ENCODE results near the gene APOA4. TPM values are rescaled to one million over a fixed set of nuclear protein-coding genes. Genes with fewer than 3 reads are reported as not detected.

APOA4 gene
- total RNA-seq, 2 experiments from 2014 or later, result not detected

- peaks cover 16% of the 10 kb centered on the region for H3K36me3 Mint-ChIP-seq (ENCODE audit: low read depth)
- H3K4me1 Mint-ChIP-seq, result peaks cover 36% of the 10 kb centered on the region
- ChIA-PET CTCF (interaction anchor here (0.6 to 4.4 kb wide), 21 partner anchors 9 to 440 kb away, joined by 3 to 33 read pairs (median 4); partner anchors contain the start of genes APOC3, PAFAH1B2 and SIK3), POLR2A (interaction anchor here (1.0 to 1.1 kb wide), 2 partner anchors 46 to 63 kb away, joined by 3 to 6 read pairs; no protein-coding TSS in a partner anchor)
- H3K4me3 Mint-ChIP-seq, result no peak overlapping the region
- no peaks in the 10 kb centered on the region for H3K9me3 Mint-ChIP-seq
- no peak for DNase-seq
- H3K27ac Mint-ChIP-seq, result no peak overlapping the region
- H3K27me3 Mint-ChIP-seq, result no peaks in the 10 kb centered on the region
These were observed 32.7 kb downstream of the APOA4 start for GRCh38 chr11:116790167-116791001.

DNA sequence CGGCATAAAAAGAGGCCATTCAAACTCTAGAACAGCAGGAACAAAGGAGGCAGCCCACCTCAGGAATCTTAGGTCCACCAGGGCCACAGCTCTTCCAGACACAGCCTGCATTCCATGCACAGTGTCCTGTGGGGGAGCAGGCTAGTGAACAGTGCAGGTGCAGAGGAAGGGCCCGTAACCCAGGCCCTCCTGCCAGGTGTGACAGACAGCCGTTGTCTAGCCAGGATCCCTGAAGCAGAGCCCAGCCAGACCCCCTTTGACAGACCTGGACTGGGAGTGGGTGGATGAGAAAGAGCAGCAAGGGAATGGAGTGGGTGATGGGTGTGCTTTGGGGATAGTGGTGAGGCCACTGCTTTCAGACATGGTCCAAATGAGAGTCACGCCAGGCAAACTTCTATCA is 34.1 kb downstream of the APOA4 start:
- Mint-ChIP-seq H3K4me3 (peak overlapping the region; percentile 87), H3K27me3 (no peaks in the 10 kb centered on the region), H3K9me3 (no peaks in the 10 kb centered on the region), H3K36me3 (ENCODE audit: low read depth) (peaks cover 30% of the 10 kb centered on the region), H3K27ac (peak overlapping the region; percentile 92), H3K4me1 (peaks cover 42% of the 10 kb centered on the region)
- no peak for DNase-seq
- POLR2A ChIA-PET, result no interaction called here
- CTCF ChIA-PET, result interaction anchor here (0.6 to 1.3 kb wide), 2 partner anchors 26 to 64 kb away, joined by 3 to 4 read pairs; no protein-coding TSS in a partner anchor

- peaks cover 40% of the 10 kb centered on the region for H3K4me1 Mint-ChIP-seq
These were observed 34.6 kb downstream of the APOA4 start for GRCh38 chr11:116788534-116788933.

DNA sequence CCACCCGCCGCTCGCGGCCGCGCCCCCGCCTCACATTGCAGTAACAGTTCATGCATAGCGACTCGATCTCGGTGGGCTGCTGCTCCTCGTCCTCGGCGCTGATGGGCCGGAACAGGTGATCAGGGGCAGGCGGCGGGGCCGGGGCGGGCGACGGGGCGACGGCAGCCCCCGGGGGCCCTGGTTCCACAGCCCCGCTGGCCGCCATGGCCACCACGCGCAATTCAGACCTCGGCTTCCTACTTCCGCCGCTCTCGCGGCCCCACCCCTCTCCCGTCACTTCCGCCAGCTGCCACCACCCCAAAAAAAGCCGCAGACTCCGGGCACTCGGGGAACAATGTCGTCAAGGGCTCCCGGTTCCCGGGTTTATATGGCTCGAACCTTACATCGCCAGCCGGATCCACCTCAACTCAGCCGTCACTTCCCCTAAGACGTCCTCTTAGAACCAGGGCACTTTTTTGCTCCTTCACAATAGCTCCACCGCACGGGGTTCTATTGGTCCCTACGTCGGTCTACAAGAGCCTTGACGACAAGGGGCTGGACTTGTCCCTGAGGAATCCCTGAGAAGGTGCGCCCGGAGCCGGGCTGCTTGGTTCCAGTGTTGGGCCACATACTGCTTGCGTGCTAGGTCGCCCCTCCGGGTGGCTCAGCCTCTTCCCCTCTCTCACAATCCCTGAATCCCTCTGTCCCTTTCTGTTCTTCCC is 35.2 kb downstream of the APOA4 start, which contains the start of gene ZPR1:
ZPR1 (minus strand) TSS at position 238 of the 701 bp plus-strand sequence; CDS start at position 205, 33 bp downstream.
- ChIA-PET POLR2A (interaction anchor here (0.6 to 0.7 kb wide), 2 partner anchors 64 to 311 kb away, joined by 4 to 5 read pairs; no protein-coding TSS in a partner anchor), CTCF (interaction anchor here (0.6 to 2.8 kb wide), 7 partner anchors 11 to 314 kb away, joined by 3 to 15 read pairs (median 3); partner anchors contain the start of gene BUD13)
- peak within 1 kb of the TSS; percentile 92 for H3K27ac Mint-ChIP-seq
- peaks cover 37% of the 10 kb centered on the region for H3K36me3 Mint-ChIP-seq (ENCODE audit: low read depth)
- H3K9me3 Mint-ChIP-seq, result no peaks in the 10 kb centered on the region
- peak within 1 kb of the TSS; percentile 87 for H3K4me3 Mint-ChIP-seq
- peak; percentile 88 for DNase-seq
- H3K4me1 Mint-ChIP-seq, result peaks cover 43% of the 10 kb centered on the region
- no peaks in the 10 kb centered on the region for H3K27me3 Mint-ChIP-seq

More at GRCh38 chr11:116788534-116788933, 34.6 kb downstream of the APOA4 start:
- CTCF ChIA-PET, result interaction anchor here (0.6 to 2.8 kb wide), 3 partner anchors 12 to 64 kb away, joined by 3 to 8 read pairs (median 4); no protein-coding TSS in a partner anchor
- peak overlapping the region; percentile 92 for H3K27ac Mint-ChIP-seq
- H3K4me3 Mint-ChIP-seq, result peak overlapping the region; percentile 87
- POLR2A ChIA-PET, result no interaction called here
- no peaks in the 10 kb centered on the region for H3K27me3 Mint-ChIP-seq
- peaks cover 31% of the 10 kb centered on the region for H3K36me3 Mint-ChIP-seq (ENCODE audit: low read depth)
- H3K9me3 Mint-ChIP-seq, result no peaks in the 10 kb centered on the region
- DNase-seq, result no peak

DNA sequence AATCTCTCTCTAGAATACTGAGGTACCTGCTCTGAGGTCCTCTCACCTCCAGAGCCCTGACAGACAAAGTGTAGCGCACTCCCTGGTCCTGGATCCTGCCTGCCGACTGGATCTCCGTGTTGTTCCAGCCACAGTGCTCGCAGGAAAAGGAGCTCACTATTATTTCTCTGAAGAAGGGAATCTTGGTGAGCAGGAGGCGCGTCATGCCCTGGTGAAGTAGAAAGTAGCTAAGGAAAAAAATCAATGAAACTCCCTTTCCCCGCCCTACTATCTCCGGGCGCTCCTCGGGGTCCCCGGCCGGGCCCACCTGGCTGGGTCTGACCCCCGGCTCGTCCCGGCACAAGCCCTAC is 35.7 kb downstream of the APOA4 start:
- H3K27ac Mint-ChIP-seq, result peak overlapping the region; percentile 83
- peak overlapping the region; percentile 87 for H3K4me3 Mint-ChIP-seq
- CTCF ChIA-PET, result interaction anchor here (0.6 to 2.8 kb wide), 7 partner anchors 11 to 315 kb away, joined by 3 to 15 read pairs (median 3); partner anchors contain the start of gene BUD13
- no peaks in the 10 kb centered on the region for H3K9me3 Mint-ChIP-seq
- H3K4me1 Mint-ChIP-seq, result peaks cover 48% of the 10 kb centered on the region
- no peaks in the 10 kb centered on the region for H3K27me3 Mint-ChIP-seq
- no peak for DNase-seq
- peaks cover 43% of the 10 kb centered on the region for H3K36me3 Mint-ChIP-seq (ENCODE audit: low read depth)
- POLR2A ChIA-PET, result interaction anchor here (0.6 to 0.7 kb wide), 2 partner anchors 65 to 312 kb away, joined by 4 to 5 read pairs; no protein-coding TSS in a partner anchor

DNA sequence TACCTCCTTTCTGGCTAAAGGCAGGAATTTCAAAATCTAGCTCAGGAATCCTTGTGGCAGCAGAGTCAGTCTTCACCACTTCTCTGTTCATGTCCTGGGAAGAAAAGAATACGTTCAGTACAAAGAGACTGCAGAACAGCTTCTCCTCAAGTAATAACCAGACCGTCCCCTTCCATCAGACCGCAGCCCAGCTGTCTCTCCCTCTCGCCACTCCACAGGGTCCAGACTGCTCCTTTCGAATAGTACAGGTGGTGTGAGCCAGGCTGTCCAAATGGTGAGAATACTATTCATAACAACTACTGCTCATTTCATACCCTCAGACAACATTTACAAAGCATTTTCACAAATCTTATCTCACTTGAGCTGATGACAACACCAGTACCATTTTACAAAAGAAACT is 36.1 kb downstream of the APOA4 start:
- DNase-seq, result no peak
- Mint-ChIP-seq H3K36me3 (ENCODE audit: low read depth) (peaks cover 47% of the 10 kb centered on the region), H3K27me3 (no peaks in the 10 kb centered on the region), H3K4me3 (peak overlapping the region; percentile 87), H3K9me3 (no peaks in the 10 kb centered on the region), H3K4me1 (peaks cover 51% of the 10 kb centered on the region), H3K27ac (peak overlapping the region; percentile 83)
- CTCF ChIA-PET, result interaction anchor here (1.1 to 2.8 kb wide), 5 partner anchors 10 to 315 kb away, joined by 3 to 15 read pairs (median 5); partner anchors contain the start of gene BUD13
- POLR2A ChIA-PET, result interaction anchor here (0.7 kb wide), 1 partner anchor 65 kb away, joined by 4 read pairs; no protein-coding TSS in a partner anchor

GRCh38 chr11:116786326-116786725 is 36.8 kb downstream of the APOA4 start:
- Mint-ChIP-seq H3K27ac (peak overlapping the region; percentile 83), H3K4me1 (peaks cover 53% of the 10 kb centered on the region)

GRCh38 chr11:116782728-116783127 is 40.4 kb downstream of the APOA4 start:
- Mint-ChIP-seq H3K4me1 (peaks cover 53% of the 10 kb centered on the region), H3K36me3 (ENCODE audit: low read depth) (peaks cover 80% of the 10 kb centered on the region), H3K27ac (no peak overlapping the region), H3K27me3 (no peaks in the 10 kb centered on the region), H3K4me3 (no peak overlapping the region), H3K9me3 (no peaks in the 10 kb centered on the region)
- DNase-seq, result no peak
- CTCF ChIA-PET, result interaction anchor here (1.1 to 1.5 kb wide), 4 partner anchors 9 to 68 kb away, joined by 3 to 9 read pairs (median 3); partner anchors contain the start of gene APOA5
- POLR2A ChIA-PET, result no interaction called here

More at GRCh38 chr11:116786326-116786725, 36.8 kb downstream of the APOA4 start:
- Mint-ChIP-seq H3K9me3 (no peaks in the 10 kb centered on the region), H3K36me3 (ENCODE audit: low read depth) (peaks cover 53% of the 10 kb centered on the region), H3K4me3 (peak overlapping the region; percentile 87), H3K27me3 (no peaks in the 10 kb centered on the region)
- POLR2A ChIA-PET, result no interaction called here
- CTCF ChIA-PET, result interaction anchor here (1.6 to 2.8 kb wide), 3 partner anchors 9 to 19 kb away, joined by 3 to 15 read pairs (median 8); partner anchors contain the start of gene BUD13
- DNase-seq, result no peak

GRCh38 chr11:116778556-116778955 is 44.5 kb downstream of the APOA4 start:
- H3K4me3 Mint-ChIP-seq, result no peak overlapping the region
- H3K27ac Mint-ChIP-seq, result no peak overlapping the region
- POLR2A ChIA-PET, result interaction anchor here (0.6 kb wide), 1 partner anchor 320 kb away, joined by 3 read pairs; no protein-coding TSS in a partner anchor
- CTCF ChIA-PET, result interaction anchor here (2.0 kb wide), 1 partner anchor 9 kb away, joined by 4 read pairs; no protein-coding TSS in a partner anchor
- H3K36me3 Mint-ChIP-seq (ENCODE audit: low read depth), result peaks cover 66% of the 10 kb centered on the region
- DNase-seq, result no peak
- no peaks in the 10 kb centered on the region for H3K9me3 Mint-ChIP-seq
- H3K4me1 Mint-ChIP-seq, result peaks cover 55% of the 10 kb centered on the region
- no peaks in the 10 kb centered on the region for H3K27me3 Mint-ChIP-seq

DNA sequence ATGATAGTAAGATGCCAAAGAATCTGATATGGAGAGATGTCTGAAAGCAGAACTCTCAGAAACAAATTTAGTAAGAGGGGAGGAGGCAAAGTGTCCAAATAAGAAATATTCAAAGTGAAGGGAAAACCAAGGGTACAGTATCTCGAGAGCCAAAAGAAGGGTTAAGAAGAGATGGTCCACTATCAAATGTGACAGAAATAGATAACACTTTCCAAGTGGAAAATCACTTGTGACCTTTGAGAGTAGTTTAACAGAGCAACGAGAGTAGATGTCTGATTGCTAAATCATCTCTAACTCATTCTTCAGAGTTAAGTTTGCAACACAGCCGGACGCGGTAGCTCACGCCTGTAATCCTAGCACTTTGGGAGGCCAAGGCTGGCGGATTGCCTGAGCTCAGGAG is 46.0 kb downstream of the APOA4 start:
- ChIA-PET CTCF (interaction anchor here (2.1 kb wide), 1 partner anchor 10 kb away, joined by 8 read pairs; the partner anchor contains the start of gene ZPR1), POLR2A (no interaction called here)
- Mint-ChIP-seq H3K9me3 (no peaks in the 10 kb centered on the region), H3K27me3 (no peaks in the 10 kb centered on the region), H3K4me3 (no peak overlapping the region), H3K27ac (no peak overlapping the region), H3K36me3 (ENCODE audit: low read depth) (peaks cover 51% of the 10 kb centered on the region), H3K4me1 (peaks cover 48% of the 10 kb centered on the region)
- DNase-seq, result no peak

DNA sequence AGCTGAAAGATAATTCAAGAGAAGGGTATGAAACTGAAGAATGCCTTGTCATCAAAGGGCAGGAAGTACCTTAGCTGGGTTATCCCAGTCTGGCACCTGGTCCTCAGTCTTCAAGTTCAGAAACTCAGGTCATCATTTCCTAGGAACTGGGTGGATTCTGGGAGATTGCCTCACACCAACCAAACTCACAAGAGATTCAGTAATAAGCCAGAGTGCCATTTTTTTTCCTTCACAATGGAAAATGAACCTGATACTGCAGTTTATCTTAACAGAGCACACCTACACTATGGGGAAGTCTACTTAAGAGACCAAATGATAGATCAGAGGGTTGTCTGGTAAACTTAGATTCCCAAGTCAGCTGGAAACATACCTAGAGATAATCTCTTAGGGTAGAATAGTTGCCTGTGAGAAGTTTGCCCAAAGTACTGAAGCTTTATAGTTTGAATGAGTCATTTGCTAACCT is 46.6 kb downstream of the APOA4 start:
- POLR2A ChIA-PET, result no interaction called here
- Mint-ChIP-seq H3K4me3 (no peak overlapping the region), H3K27me3 (no peaks in the 10 kb centered on the region), H3K36me3 (ENCODE audit: low read depth) (peaks cover 46% of the 10 kb centered on the region), H3K4me1 (peaks cover 52% of the 10 kb centered on the region), H3K9me3 (no peaks in the 10 kb centered on the region), H3K27ac (no peak overlapping the region)
- no peak for DNase-seq
- CTCF ChIA-PET, result interaction anchor here (2.1 kb wide), 1 partner anchor 11 kb away, joined by 8 read pairs; the partner anchor contains the start of gene ZPR1

GRCh38 chr11:116775975-116776374 is 47.1 kb downstream of the APOA4 start:
- Mint-ChIP-seq H3K27me3 (no peaks in the 10 kb centered on the region), H3K36me3 (ENCODE audit: low read depth) (peaks cover 41% of the 10 kb centered on the region), H3K4me3 (no peak overlapping the region), H3K4me1 (peaks cover 53% of the 10 kb centered on the region), H3K27ac (no peak overlapping the region), H3K9me3 (no peaks in the 10 kb centered on the region)
- CTCF ChIA-PET, result interaction anchor here (2.1 kb wide), 1 partner anchor 11 kb away, joined by 8 read pairs; the partner anchor contains the start of gene ZPR1
- DNase-seq, result no peak
- POLR2A ChIA-PET, result no interaction called here
